AG08396 (cell line): Measurements from ENCODE around the gene CCR2.

Experiments used
- DNase-seq: peaks from one replicate; pipeline ENCODE4 v3.0.0; 2012; ENCODE audit warnings: low spot score, mixed read lengths

The CCR2 gene

DNA sequence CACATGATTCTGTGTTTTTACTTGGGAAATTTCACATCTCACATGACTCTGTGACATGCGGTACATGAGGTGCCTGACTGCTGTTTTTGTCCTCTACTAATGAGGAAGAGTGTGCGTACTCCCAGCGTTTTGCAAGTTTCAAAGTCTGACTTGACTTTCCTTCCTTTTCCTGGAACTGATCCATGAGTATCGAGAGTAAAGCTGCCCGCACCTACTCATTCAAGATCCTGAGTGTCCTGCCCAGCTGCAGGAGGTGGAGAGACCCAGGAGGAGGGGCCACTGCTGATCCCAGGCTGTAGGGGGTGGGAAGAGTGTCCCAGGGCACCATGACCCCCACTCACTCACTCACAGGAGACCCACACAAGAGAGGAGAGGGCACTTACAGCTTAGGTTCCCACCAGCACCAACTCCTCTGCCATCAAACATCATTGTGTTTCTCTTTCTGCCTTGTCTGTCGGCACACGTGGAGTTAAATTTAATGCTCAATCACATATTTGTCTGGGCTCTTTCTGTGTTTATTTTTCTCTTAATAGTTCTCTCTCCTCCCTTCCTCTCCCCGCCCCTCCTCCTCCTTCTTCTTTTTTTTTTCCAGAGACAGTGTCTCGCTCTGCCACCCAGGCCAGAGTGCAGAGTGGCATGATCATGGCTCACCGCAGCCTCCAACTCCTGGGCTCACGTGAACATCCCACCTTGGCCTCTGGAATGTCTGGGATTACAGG lies 51.5 kb downstream of the CCR2 start:
- no peak for DNase-seq

DNA sequence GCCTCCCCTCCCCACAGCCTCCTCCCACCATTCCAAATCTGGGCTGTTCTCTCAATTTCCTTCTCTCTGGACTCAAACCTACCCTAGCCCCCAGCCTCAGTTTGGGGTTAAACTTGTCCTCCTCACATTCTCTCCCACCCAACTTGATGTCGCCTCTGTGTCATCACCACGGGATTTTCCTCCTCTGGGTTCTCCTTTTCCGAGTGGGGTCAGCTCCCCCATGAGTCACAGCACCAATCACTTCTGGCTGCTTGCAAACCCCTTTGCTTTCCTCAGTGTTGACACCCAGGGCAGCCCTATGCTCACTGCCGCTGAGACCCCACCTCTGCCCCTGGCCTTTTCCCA lies 52.5 kb downstream of the CCR2 start:
- no peak for DNase-seq

DNA sequence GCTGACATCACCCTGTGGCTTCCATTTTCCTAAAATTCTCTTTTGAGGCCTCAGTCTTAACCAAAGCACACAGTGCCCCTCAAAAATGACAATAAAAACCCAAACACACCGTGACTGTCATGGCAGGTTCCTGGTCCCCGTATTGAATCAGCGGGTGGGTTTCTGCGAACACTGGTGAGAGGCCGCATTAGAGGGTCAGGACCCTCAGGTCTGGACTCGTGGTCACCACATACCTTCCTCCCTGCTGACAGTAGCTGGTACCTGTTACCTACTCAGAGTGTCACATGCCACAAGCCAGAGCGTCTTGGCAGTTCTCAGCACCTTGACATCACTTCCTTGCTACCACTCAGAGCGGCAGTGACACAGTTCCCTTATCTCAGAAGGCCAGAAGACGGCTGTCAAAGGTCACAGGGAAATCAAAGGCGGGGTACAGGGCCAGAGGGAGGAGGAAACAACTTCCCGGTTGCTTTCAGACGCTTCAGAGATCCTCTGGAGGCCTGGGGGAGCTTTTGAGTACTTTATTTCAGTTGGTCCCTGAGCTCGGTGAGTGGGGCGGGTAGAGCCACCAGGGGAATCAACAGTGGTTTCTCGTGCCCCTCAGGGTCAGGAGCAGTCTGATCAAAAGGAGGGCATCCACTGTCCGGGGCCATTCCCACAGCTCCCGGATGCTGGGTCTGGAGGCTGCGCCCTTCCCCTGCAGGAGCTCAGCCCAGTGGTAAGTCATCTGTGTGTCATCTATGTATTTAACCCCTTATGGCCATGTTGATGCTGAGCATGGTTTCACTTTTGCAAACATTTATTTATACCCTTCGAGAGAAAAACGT lies 53.1 kb downstream of the CCR2 start, which contains the start of the genes CCR5AS and CCRL2:
TSS of gene CCR5AS (minus strand) at position 279 of the 824 bp plus-strand sequence.
TSS of gene CCRL2 (plus strand) at position 472 of the 824 bp plus-strand sequence. CDS start 821 bp downstream, outside the sequence.
- DNase-seq: peak; percentile 55

DNA sequence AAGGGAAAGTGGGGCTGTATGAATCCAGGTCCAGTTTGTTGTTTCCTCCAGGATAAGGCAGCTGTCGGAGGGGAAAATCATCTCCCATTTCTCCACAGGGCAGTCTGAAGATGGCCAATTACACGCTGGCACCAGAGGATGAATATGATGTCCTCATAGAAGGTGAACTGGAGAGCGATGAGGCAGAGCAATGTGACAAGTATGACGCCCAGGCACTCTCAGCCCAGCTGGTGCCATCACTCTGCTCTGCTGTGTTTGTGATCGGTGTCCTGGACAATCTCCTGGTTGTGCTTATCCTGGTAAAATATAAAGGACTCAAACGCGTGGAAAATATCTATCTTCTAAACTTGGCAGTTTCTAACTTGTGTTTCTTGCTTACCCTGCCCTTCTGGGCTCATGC lies 54.1 kb downstream of the CCR2 start:
- no peak for DNase-seq

DNA sequence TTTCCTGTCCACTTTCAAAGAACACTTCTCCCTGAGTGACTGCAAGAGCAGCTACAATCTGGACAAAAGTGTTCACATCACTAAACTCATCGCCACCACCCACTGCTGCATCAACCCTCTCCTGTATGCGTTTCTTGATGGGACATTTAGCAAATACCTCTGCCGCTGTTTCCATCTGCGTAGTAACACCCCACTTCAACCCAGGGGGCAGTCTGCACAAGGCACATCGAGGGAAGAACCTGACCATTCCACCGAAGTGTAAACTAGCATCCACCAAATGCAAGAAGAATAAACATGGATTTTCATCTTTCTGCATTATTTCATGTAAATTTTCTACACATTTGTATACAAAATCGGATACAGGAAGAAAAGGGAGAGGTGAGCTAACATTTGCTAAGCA lies 54.9 kb downstream of the CCR2 start:
- DNase-seq: no peak

DNA sequence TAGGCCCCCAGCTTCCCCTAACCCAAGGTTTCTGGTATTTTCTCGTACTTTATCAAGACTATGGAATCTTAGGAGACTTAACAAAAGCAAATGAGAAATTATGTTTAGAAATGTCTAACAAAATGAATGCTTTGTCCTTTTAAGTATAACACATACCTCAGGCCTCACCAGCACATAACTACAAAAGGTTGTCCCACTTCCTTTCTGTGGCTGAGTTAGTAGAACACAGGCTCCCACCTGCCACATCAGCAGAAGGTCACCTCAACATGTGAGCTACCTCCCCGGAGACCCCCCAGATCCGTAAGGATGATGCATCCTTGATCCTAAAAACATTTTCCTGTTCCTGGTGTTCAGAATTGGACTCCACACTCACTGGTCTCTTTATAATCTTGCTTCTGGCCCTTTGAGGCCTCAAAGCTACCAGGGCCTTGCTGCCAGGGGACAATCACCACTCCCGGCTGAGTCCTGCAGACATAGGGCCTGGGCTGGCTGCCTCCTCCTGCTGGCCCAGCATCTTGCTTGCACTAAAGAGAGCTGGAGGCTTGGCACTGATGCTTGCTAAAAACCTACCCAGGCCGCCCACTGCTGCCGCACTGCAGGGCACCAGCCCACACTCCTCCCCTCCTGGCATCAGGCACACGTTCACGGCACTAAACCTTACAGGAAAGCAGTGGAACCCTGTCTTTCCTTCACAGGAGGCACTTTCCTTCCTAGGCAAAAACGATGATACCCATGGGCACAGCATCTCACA lies 56.0 kb downstream of the CCR2 start:
- no peak for DNase-seq
